WTC11 (cell line): ENCODE measurements around the gene SBK1.
"Not testable (repeated sequence)": the region's sequence is repeated elsewhere in the genome, so short reads cannot be mapped to it uniquely, and the experiment has no call there.

Source experiments
- CTCF ChIP-seq: fragments of 200-600 bp; IDR thresholded peaks from 2 replicates; pipeline ENCODE4 v1.8.0; 2022; ENCODE audit warnings: antibody characterized with exemption
- FOXK1 ChIP-seq: sonication (generic); formaldehyde crosslinking; IDR thresholded peaks from 2 replicates; pipeline ENCODE4 v1.8.0; 2022; ENCODE audit warnings: mild to moderate bottlenecking, moderate library complexity, missing genetic modification reagents
- IRF1 ChIP-seq: sonication (generic); formaldehyde crosslinking; IDR thresholded peaks from 2 replicates; pipeline ENCODE4 v1.8.0; 2023; ENCODE audit warnings: missing genetic modification reagents
- NR1H2 ChIP-seq: sonication (generic); formaldehyde crosslinking; IDR thresholded peaks from 2 replicates; pipeline ENCODE4 v1.9.0; 2021; ENCODE audit warnings: mild to moderate bottlenecking, moderate library complexity, missing genetic modification reagents
- NR3C1 ChIP-seq: sonication (generic); formaldehyde crosslinking; conservative IDR thresholded peaks from 2 replicates; pipeline ENCODE4 v1.8.1; 2023; ENCODE audit warnings: low read depth, mild to moderate bottlenecking, missing genetic modification reagents
- SMAD4 ChIP-seq: sonication (generic); formaldehyde crosslinking; IDR thresholded peaks from 2 replicates; pipeline ENCODE4 v1.8.0; 2022; ENCODE audit warnings: mild to moderate bottlenecking, missing genetic modification reagents
- TF ChIP-seq, protein P1 (sequence below): sonication (generic); formaldehyde crosslinking; IDR thresholded peaks from 2 replicates; pipeline ENCODE4 v1.8.1; 2023; ENCODE audit warnings: mild to moderate bottlenecking, moderate library complexity, missing genetic modification reagents

DNA sequence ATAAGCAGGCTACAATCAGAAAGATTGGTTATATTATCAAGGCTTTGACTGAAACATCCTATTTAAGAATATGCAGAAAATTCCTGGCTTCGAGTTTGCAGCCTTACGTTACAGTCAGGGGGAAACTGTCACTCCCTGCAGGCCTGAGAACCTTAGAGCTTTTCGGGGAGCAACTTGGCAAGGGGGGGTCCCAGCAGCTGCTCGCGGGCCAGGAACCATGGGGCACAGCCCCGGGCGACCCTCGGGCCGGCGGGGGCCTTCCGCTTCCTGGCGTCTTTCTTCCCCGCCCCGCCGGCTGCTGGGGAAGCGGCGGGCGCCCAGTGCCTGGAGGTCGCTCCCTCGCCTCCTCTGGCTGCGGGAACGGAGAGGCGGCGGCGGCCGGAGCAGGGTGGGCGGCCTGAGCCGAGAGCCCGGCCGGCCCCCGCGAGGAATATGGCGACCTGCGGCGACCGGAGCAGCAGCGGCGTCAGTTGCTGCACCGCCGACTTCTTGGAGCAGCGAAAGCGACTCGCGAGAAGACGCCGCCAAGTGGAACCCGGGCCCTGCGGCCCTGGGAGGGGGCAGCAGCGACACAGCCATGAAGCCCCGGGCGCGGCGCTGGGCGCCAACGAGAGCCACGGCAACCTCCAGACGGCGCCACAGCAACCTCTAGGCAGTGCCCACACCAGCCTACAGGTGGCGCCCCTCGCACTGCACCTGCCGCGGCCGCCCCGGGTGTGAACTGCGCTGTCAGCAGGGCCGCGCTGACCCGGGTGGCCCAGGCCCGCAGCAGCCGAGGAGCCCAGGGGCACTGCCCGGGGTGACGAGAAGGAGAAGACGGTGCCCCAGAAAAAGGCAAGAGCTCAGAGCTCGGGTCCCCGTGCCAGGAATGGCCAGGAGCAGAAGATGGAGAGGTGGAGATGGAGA lies 72.2 kb downstream of the SBK1 start:
- TF ChIP-seq NR3C1 (CRISPR knock-in tag); CTCF; FOXK1; NR1H2; IRF1 (CRISPR knock-in tag); SMAD4 (CRISPR knock-in tag): not testable (repeated sequence)
- TF ChIP-seq, protein P1, sequence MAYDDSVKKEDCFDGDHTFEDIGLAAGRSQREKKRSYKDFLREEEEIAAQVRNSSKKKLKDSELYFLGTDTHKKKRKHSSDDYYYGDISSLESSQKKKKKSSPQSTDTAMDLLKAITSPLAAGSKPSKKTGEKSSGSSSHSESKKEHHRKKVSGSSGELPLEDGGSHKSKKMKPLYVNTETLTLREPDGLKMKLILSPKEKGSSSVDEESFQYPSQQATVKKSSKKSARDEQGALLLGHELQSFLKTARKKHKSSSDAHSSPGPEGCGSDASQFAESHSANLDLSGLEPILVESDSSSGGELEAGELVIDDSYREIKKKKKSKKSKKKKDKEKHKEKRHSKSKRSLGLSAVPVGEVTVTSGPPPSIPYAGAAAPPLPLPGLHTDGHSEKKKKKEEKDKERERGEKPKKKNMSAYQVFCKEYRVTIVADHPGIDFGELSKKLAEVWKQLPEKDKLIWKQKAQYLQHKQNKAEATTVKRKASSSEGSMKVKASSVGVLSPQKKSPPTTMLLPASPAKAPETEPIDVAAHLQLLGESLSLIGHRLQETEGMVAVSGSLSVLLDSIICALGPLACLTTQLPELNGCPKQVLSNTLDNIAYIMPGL (CRISPR knock-in tag): not testable (repeated sequence)
